NT2/D1 (cell line): ENCODE data around the gene GLIPR1L2.

Source experiments
- YY1 ChIP-seq: IDR thresholded peaks from 2 replicates; pipeline ENCODE4 v1.6.1; 2011; ENCODE audit not compliant: insufficient read length, insufficient read depth
- ZNF274 ChIP-seq: IDR thresholded peaks from 2 replicates; pipeline ENCODE4 v1.6.1; 2011; ENCODE audit warnings: mild to moderate bottlenecking, low read depth, low read length

- no peak for TF ChIP-seq ZNF274
- no peak for TF ChIP-seq YY1
Measured at GRCh38 chr12:75455839-75456238, 65.0 kb downstream of the GLIPR1L2 start.
